Tibial artery (tissue), 4 donors: ENCODE data around the gene OR52L1.

ENCODE experiments used
- DNase-seq, 2 donors: peaks; one replicate each; pipeline ENCODE4 v3.0.0-alpha.2; 2019
- H3K27ac ChIP-seq, 2 donors: fragments of 200-600 bp; sonication (generic) in 1 of 2; 1 replicate in 1 of 2; 2 replicates in 1 of 2; pipeline ENCODE4 v1.5.1; 2018 to 2019; ENCODE audit warnings: mild to moderate bottlenecking in 1 of 2
- H3K27me3 ChIP-seq, 2 donors: fragments of 200-600 bp; sonication (generic) in 1 of 2; one replicate each; pipeline versions ENCODE4 v1.5.1 to v1.6.0; 2016 to 2019
- H3K36me3 ChIP-seq, 3 donors: fragments of 200-600 bp; sonication (generic) in 2 of 3; one replicate each; pipeline ENCODE4 v1.5.1; 2016 to 2019; ENCODE audit warnings: mild to moderate bottlenecking in 2 of 3
- H3K4me1 ChIP-seq, 4 donors: fragments of 200-600 bp; sonication (generic) in 2 of 4; 1 replicate in 3 of 4; 2 replicates in 1 of 4; pipeline ENCODE4 v1.5.1; 2016 to 2019
- H3K4me3 ChIP-seq, 2 donors: fragments of 200-600 bp; sonication (generic) in 1 of 2; 1 replicate in 1 of 2; 2 replicates in 1 of 2; pipeline ENCODE4 v1.5.1; 2018 to 2019; ENCODE audit warnings: mild to moderate bottlenecking in 2 of 2
- H3K9me3 ChIP-seq, 3 donors: fragments of 200-600 bp; sonication (generic) in 1 of 3; one replicate each; pipeline ENCODE4 v1.5.1; 2016 to 2019
- intact Hi-C: fragments of 100-400 bp; cut with DNase I; formaldehyde crosslinking; loops from one replicate; pipeline ENCODE4 v1.15.0; 2023; ENCODE audit warnings: low total_unique reads
- TF ChIP-seq, protein P1 (sequence below), 2 experiments: fragments of 200-600 bp in 1 of 2; fragments of 450-650 bp in 1 of 2; IDR thresholded peaks; one replicate each; pipeline ENCODE4 v1.5.1; 2017 to 2019; ENCODE audit warnings: antibody characterized with exemption in 2 of 2, mild to moderate bottlenecking in 1 of 2, moderate library complexity in 1 of 2

The OR52L1 gene

DNA sequence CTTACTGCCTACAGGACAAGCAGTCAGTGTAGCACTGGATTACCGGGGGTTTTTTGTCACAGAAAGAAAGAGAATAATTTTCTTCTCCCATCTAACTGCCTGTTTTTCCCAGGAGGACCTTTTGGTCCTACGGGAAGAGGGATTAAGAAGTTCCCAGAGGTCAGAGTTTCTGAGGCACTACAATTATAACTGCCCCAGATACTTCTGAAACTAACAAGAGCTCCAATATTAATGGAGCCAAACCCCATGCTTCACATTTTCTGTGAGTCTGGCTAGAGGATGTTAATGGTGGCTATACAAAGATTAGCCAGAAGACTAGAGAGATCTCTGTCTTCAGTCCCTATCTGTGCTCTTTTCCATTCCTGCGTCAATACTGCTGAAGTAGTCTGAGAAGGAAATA lies 44.8 kb downstream of the OR52L1 start, which contains the start of gene OR56A3:
OR56A3 (plus strand) TSS at position 301 of the 400 bp plus-strand sequence. CDS start 5,096 bp downstream, outside the sequence.
- intact Hi-C loops, result no loop called here
- H3K9me3 ChIP-seq, result peaks cover 0 to 7% (median 0%) of the 10 kb centered on the region in 3 donors
- H3K27me3 ChIP-seq, result no peaks in the 10 kb centered on the region
- no peaks in the 10 kb centered on the region for H3K36me3 ChIP-seq
- TF ChIP-seq, protein P1, sequence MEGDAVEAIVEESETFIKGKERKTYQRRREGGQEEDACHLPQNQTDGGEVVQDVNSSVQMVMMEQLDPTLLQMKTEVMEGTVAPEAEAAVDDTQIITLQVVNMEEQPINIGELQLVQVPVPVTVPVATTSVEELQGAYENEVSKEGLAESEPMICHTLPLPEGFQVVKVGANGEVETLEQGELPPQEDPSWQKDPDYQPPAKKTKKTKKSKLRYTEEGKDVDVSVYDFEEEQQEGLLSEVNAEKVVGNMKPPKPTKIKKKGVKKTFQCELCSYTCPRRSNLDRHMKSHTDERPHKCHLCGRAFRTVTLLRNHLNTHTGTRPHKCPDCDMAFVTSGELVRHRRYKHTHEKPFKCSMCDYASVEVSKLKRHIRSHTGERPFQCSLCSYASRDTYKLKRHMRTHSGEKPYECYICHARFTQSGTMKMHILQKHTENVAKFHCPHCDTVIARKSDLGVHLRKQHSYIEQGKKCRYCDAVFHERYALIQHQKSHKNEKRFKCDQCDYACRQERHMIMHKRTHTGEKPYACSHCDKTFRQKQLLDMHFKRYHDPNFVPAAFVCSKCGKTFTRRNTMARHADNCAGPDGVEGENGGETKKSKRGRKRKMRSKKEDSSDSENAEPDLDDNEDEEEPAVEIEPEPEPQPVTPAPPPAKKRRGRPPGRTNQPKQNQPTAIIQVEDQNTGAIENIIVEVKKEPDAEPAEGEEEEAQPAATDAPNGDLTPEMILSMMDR (IDR thresholded peaks at IDR 0.05), result no peak
- DNase-seq, result no peak
- no peaks in the 10 kb centered on the region for H3K4me1 ChIP-seq
- no peak within 1 kb of the TSS for H3K27ac ChIP-seq
- no peak within 1 kb of the TSS for H3K4me3 ChIP-seq

GRCh38 chr11:5940748-5941147 lies 46.0 kb downstream of the OR52L1 start:
- DNase-seq, result no peak
- intact Hi-C loops, result no loop called here
- peaks cover 0 to 7% (median 0%) of the 10 kb centered on the region in 3 donors for H3K9me3 ChIP-seq
- H3K4me3 ChIP-seq, result no peak overlapping the region
- no peak overlapping the region for H3K27ac ChIP-seq
- TF ChIP-seq, protein P1 (IDR thresholded peaks at IDR 0.05), result no peak
- no peaks in the 10 kb centered on the region for H3K4me1 ChIP-seq
- H3K36me3 ChIP-seq, result no peaks in the 10 kb centered on the region
- H3K27me3 ChIP-seq, result no peaks in the 10 kb centered on the region

- TF ChIP-seq, protein P1 (IDR thresholded peaks at IDR 0.05), result no peak
- no peaks in the 10 kb centered on the region for H3K36me3 ChIP-seq
- DNase-seq, result no peak
- H3K4me3 ChIP-seq, result no peak overlapping the region
- H3K9me3 ChIP-seq, result peaks cover 0 to 7% (median 0%) of the 10 kb centered on the region in 3 donors
- H3K27me3 ChIP-seq, result no peaks in the 10 kb centered on the region
- intact Hi-C loops, result no loop called here
- H3K27ac ChIP-seq, result no peak overlapping the region
- H3K4me1 ChIP-seq, result no peaks in the 10 kb centered on the region
Observed at GRCh38 chr11:5938603-5938965, 48.2 kb downstream of the OR52L1 start.

DNA sequence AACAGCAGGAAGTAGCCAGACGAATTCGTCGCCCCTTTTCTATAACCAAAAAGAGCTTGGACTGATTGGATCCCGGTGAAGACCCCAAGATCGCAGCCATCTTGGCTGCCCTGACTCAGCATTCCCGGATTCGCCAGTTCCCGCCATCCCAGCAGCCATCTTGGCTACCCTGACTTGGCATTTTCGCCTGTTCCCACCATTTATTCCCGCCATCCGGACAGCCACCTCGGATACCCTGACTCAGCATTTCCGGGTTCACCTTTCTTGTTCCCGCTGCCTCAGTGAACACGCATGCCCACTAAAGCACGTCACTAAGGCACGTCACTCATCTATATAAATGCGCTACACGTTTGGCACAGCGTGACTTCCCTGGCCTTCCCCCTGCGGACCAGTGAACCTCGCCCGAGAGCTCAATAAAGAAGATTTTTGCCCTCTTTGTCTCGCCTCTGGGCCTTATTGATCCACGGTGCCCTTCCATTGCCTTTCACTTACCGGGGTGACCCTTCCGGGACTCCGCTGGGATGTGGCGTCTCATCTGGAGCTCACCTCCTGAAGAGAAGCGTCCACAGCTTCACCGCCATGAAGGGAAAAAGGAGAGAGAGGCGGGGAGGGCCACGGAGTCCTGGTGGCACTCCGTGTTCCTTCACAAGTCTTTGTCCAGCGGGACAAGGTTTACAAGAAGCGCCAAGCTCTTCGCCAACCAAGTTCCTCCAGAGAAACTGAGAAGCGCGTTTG lies 48.8 kb downstream of the OR52L1 start:
- TF ChIP-seq, protein P1 (IDR thresholded peaks at IDR 0.05), result no peak
- H3K9me3 ChIP-seq, result peaks cover 0 to 7% (median 0%) of the 10 kb centered on the region in 3 donors
- H3K4me3 ChIP-seq, result no peak overlapping the region
- intact Hi-C loops, result no loop called here
- H3K27ac ChIP-seq, result no peak overlapping the region
- no peaks in the 10 kb centered on the region for H3K27me3 ChIP-seq
- no peaks in the 10 kb centered on the region for H3K4me1 ChIP-seq
- no peaks in the 10 kb centered on the region for H3K36me3 ChIP-seq
- no peak for DNase-seq
